HG03378 (cell line): ENCODE measurements around the gene PPARA.

Experiments used
- ATAC-seq: cut with Tn5 transposase; IDR thresholded peaks from one replicate; pipeline ENCODE4 v1.9.1; 2021; ENCODE audit warnings: mild to moderate bottlenecking, moderate library complexity; ENCODE audit not compliant: unreplicated experiment

PPARA gene

DNA sequence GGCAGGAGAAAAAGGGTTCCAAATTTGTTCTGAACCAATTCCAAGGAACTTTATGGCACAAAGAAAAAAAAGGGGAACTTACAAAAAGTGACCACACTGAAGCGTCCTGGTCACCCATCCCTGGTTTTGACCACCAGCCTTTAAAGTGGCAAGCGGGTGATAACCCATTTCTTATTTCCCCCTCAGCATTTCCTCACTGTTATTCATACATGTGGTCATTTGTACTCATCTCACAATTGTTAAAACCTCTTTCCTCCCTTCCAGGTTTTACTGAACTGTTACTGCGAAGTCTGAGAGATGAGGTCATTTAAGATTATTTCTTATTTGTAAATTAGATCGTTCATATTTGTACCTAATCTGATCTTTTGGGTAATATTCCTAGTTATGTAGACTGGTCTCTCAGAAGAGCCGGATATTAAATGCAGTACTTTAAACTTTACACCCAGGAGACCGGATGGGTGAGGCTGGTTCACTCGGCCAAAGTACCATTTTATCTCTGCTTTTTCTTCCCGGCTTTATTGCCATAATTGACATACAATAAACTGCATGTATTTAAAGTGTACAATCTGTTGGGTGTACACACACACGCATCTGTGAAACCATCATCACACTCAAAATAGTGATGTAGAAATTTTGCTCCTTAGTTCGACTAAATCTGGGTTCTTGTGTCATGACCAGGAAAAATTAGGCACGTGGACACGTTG is 52.7 kb downstream of the PPARA start:
- ATAC-seq = no peak

DNA sequence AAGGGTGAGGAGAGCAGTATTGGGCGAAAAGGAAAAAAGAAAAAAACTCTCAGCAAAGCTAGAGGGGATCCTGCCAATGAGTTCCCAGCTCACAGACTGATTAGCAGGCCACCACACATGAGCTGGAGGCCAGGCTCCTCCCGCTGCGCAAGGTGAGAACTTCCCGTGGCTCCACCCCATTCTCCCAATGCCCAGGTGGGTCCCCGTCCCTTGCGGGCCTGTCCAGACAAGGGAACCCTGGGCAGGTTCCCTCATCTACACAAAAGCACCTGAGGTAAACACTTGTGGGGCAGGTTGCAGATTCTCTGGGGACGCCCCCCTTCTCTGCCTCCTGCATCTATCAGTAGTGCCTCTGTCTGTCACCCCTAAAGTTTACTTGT is 53.3 kb downstream of the PPARA start:
- ATAC-seq = no peak

DNA sequence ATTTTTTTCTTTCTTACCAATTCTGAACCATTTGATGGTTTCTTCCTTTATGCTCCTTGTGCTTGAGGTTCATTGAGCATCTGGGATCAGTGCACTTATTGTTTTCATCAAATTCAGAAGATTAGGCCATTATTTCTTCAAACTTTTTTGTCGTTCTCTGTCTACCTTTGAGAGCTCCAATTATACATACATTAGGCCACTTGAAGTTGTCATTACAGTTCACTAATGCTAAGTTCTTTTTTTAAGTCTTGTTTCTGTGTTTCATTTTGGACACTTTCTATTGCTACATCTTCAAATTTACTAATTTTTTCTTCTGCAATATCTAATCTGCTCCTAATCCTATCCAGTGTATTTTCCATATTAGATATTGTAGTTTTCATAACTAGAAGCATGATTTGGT is 58.9 kb downstream of the PPARA start:
- ATAC-seq = no peak

DNA sequence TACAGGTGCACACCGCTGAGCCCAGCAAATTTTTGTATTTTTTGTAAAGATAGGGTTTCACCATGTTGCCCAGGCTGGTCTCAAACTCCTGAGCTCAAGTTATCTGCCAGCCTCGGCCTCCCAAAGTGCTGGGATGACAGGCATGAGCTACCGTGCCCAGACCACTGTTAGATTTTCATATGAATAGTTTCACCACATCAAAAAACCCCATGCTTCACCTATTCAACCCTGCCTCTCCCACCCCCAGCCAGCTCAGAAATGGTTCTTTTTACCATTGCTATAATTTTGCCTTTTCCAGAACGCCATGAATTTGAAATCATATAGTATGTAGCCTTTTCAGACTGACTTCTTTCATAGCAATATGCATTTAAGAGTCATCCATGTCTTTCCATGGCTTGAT is 61.9 kb downstream of the PPARA start:
- ATAC-seq = no peak

DNA sequence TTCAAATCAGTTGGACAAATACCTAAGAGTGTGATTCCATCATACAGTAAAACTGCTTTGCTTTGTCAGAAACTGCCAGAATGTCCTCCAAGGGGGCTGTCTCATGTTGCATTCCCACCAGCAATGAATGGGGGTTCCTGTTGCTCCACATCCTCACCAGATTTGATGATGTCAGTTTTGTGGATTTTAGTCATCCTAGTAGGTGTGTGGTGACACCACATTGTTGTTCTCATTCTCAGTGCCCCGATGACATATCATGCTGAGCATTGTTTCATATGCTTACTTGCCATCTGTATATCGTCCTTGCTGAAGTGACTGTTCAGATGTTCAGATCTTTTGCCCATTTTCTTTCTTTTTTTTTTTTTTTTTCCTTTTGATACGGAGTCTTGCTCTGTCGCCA is 62.7 kb downstream of the PPARA start:
- ATAC-seq = no peak

DNA sequence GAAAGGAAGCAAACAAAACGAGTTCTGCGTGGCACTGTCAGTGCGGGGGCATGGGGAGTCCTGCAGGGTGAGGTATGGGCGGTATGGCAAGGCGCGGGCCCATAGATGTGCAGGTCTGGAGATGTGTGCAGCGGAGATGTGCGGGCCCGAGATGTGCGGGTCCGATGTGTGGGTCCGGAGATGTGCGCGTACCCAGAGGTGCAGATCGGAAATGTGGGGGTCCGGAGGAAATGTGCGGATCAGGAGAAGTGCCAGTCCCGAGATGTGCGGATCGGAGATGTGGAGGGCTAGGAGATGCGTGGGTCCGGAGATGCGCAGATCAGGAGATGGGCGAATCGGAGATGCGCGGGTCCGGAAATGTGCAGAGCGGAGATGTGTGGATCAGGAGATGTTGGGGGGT is 63.8 kb downstream of the PPARA start:
- ATAC-seq = no peak

DNA sequence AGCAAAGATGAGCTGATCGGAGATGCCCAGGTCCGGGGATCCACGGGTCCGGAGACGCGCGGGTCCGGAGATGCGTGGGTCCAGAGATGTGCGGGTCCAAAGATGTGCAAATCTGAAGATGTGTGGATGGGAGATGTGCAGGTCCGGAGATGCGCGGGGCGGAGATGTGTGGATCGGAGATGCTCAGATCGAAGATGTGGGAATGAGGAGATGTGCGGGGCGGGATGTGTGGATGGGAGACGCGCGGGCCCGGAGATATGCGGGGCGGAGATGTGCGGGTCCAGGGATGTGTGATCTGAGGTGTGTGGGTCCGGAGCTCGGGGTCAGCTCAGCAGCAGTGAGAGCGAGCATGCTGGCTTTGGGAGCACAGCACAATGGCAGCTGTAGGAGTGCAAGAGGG is 64.3 kb downstream of the PPARA start:
- no peak for ATAC-seq

DNA sequence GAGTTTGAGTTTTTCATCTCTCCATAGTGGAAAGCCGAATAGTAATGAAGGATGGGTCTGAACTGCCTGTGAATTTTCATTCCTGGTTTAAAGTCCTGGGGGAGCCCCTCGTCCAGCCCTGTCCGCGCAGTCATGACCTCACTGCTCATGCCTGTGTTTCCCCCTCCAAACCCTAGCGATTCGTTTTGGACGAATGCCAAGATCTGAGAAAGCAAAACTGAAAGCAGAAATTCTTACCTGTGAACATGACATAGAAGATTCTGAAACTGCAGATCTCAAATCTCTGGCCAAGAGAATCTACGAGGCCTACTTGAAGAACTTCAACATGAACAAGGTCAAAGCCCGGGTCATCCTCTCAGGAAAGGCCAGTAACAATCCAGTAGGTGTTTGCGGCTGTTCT is 69.3 kb downstream of the PPARA start:
- no peak for ATAC-seq

DNA sequence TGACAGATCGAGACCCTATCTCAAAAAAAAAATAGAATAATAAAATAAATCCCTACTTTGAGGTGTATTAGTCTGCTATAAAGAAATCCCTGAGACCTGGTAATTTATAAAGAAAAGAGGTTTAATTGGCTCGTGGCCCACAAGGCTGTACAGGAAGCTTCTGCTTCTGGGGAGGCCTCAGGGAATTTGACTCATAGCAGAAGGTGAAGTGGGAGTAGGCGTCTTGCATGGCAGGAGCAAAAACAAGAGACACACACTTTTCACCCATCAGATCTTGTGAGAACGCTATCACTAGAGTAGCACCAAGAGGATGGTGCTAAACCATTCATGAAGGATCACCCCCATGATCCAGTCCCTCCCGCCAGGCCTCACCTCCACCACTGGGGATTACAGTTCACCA is 70.6 kb downstream of the PPARA start:
- no peak for ATAC-seq

DNA sequence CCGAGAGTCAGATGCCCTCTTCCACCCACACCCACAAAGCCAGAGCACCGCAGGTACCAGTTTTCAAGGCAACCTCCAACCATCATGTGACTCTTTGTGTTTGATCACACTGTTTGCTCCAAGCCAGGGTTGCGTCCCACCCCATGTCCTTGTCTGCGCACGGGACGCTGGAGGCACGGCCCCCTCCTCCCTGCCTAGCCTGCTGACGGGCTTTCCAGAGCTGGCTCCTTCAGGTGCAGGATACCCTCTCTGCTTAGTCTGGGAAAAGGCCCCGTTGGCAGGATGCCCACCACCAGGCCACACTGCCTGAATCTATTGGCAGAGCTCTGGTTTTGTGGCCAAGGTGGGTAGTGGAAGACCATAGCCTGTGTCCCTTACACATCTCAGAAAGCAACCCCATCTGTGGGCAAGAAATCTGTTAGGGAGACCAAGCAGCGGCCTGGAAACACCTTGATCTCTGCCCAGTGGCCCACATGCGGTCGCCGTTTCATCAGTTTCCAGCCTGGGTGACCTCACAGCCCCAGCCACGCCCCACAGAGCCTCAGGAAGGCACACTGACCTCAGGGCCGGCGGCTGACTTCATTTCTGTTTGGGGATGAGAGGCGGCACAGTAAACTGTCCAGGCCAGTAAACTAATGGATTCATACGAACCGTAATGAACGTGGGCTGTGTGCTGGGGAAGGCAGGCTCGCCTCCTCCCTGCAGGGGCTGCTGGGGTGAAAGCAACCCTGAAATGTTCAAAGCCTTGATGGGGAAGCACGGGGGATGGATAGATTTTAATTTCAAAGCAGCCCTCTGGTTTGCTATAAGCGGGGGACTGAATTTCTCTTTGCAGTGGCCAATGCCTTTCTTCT is 73.9 kb downstream of the PPARA start:
- no peak for ATAC-seq

DNA sequence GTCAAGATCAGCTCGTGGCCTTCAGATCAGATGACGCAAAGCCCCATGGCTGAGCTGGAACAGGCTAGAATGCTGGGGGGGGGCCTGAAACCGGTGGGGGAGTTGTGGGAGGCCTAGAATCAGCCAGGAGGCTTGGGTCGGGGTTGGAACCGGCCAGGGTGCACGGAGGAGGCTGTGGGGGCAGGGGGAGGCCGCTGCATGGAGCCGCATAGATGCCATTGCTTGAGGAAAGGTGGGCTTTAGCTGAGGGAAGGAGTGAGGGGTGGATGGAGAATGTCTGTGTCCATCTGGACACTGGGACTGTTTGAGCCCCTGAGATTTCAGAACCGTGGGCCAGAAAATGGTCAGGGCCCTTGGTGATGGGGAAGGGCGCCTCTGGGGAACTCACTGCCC is 74.6 kb downstream of the PPARA start:
- no peak for ATAC-seq

DNA sequence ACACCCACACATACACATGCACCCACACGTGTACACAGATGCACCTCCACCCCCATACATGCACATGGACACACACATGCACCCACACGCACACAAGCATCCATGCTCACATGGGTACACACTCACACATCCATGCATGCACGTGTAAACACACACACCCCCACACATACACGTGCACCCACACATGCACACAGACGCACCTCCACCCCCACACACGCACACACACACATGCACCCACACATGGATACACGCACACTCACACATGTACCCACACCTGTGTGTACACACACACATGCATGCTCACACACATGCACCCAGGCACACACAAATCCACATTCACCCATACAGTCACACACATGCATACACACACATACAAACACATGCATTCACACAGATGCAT is 75.3 kb downstream of the PPARA start:
- ATAC-seq = no peak

DNA sequence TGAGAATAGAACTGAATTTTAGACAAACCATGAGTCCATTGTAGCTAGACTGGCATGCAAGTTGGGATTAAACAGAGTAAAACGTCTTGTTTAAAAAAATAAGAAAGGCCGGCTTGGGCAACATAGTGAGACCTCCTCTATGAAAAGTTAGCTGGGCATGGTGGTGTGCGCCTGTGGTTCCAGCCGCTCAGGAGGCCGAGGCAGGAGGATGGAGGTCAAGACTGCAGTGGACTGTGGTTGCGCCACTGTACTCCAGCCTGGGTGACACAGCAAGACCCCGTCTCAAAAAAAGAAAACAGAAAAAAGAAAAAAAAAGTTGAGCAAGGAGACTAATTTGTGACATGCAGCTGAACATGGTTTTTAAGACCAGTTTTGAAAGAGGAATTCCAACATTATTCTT is 76.3 kb downstream of the PPARA start:
- no peak for ATAC-seq

DNA sequence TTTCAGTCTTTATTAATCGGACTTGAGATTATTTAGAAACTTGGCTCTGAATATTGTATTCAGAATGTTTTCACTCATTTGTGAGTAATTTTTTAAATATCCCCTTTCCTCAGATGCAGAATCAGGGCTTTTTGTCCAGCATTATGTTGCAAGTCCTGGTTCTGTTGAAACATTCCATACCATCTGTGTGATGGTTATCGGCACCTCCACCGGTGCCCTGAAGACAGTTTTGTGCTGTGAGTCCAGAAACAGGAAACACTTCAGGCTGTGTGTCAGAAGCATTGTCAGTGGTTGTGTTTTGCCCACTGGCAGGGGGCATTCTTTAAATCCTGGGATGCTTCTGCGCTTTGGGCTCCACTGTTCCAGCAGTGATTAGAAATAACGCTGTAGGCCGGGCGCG is 79.4 kb downstream of the PPARA start:
- ATAC-seq = no peak

DNA sequence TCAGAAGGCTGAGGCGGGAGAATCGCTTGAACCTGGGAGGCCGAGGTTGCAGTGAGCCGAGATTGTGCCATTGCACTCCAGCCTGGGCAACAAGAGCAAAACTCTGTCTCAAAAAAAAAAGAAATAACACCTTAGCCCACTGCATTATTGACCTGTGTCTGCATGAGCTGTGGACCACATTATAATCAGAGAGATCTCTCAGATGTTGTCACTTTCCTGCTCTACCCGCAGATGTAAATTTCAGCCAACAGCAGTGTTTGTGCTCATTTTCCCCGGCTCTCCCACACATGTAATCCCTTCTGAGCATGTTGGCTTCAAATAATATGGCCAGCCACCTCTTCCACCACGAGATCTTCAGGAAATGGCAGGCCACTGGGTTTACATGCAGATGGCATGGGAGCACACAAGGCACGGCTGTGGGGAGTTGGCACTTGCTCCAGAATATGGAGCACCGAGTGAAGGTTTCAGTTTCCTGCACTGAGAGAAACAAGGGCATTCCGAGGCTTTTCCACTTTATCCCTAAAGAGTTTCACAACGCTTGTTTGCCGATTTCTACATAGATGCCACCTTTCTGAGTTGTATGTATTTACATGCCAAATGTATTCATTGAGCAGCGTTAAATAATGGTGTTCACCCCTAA is 80.1 kb downstream of the PPARA start:
- no peak for ATAC-seq

DNA sequence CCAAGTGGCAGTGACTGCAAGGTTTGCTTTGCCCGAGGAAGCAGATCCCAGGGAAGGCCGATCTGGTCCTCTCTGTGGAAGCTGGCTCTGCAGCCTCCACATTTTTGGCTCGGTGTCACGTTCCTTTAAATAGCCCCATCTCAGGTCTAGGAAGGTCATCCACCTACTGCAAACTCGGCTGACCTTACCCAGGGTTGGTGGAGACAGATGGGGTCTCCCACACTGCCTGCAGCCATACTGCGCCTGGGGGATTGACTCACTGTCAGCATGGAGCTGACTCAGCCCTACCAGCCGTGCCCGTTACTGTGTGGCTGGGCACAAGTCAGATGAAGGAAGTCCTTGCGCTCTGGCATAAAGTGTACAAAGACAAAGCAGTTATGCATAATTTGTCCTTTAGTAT is 82.9 kb downstream of the PPARA start:
- no peak for ATAC-seq

DNA sequence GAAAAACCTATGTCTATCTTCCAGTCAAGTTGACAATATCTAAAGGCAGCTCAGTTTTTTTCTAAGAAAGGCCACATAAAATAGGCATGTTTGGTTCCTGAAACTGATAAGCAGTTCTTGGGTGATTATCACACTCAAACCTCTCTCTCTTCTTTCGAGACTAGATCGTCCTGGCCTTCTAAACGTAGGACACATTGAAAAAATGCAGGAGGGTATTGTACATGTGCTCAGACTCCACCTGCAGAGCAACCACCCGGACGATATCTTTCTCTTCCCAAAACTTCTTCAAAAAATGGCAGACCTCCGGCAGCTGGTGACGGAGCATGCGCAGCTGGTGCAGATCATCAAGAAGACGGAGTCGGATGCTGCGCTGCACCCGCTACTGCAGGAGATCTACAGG is 84.6 kb downstream of the PPARA start:
- ATAC-seq = no peak

DNA sequence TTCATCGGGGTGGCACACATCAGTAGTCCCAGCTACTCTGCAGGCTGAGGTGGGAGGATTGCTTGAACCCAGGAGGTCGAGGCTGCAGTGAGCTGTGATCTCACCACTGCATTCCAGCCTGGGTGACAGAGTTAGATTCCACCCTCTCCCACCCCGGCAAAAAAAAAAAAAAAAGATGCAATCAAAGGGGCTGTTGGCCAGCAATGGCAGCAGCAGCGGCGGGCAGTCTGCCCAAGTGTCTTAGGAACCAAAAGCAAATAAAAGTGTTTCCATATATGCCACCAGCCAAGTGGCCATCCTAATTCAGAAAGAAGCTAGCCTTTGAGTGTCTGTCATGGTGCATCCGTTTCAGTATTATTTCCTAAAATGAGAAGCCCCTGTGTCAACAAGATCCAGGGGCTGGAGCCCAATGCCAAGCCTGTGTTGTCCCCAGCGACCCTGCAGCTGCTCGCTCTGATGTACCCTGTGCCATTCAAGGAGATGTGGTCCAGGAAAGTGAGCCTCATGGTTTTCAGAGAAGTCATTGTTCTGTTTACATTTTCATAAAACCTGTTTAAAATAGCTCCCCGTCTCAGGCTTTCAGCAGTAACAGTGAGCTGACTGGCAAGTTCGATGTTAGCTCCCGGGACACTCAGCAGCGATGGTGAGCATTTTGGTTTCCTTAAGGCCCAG is 87.3 kb downstream of the PPARA start:
- no peak for ATAC-seq

DNA sequence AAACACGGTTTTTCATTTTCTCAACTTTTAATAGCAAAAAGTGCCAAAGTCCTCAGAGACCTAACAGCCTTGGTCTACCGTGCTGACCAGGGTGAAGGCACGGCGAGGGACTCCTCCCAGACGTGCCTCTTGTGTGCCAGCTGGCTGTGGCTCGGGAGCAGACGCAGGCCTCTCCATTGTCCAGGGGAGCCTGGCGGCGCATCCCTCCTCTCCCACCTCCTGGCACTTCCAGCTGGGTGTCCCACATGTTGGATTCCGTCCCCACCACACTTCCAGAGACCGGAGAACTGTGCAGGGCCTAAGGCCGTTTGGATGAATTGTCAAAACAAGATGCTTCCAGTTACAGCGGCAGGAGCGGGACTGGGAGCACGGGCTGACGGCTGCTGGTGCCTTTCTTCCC is 88.2 kb downstream of the PPARA start:
- ATAC-seq = no peak

DNA sequence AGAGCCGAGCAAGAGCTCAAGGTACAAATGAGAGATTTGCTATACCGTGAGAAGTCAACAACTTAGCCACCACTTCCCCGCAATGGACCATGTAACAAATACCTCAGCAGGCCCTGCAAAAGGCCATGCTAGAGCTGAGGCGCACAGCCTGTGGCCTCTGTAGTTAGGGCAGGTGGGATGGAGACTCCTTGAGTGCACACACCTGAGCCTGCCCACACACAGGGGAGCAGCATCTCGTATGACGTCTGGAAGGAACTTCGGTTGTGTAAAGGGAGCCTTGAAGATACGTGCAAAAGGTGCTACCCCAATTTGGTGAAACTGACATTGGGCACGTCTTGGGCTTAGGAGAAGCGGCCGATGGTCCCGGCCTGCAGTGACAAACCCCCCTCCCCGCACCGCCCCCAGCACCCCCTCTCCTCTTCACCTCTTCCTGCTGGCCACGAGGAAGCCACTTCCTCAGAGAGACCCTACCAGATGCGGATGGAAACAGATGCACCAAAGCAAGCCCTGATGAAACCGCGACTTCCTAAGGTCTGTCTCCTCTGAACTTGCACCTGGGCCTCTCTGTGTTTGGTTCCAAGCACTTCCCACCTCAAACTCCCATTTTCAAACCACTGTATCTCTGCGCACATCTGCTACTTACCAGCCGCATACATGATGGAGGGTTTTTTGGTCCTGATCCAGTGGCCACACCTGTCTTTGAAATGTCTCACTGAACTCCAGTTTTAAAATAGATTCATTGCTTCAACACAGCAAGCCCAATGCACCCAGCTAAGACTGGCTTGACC is 89.1 kb downstream of the PPARA start:
- ATAC-seq = no peak

DNA sequence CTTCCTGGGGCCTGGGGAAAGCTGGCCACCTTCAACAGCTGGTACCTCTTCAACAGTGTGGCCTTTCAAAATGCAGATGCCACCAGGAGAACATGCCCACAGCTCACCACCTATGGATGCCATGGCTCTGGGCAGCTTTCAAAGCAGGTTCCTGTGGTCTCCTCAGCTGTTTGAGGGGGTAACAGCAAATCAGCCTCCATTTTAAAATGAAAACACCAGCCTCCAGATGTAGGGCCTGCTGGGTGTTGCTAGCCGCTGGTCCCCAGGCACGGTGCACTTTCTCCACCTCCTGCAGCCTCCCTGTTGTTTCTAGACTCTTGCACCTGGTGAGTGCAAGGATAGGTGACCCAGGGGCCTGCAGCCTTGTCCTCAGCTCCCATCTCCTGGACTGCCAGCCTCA is 89.7 kb downstream of the PPARA start:
- ATAC-seq = no peak
